HS-5 (cell line): ENCODE measurements around the gene LRAT.
"Not testable (repeated sequence)": the region's sequence is repeated elsewhere in the genome, so short reads cannot be mapped to it uniquely, and the experiment has no call there.

Experiments
- DNase-seq: peaks from one replicate; pipeline ENCODE4 v3.0.0-alpha.2; 2012; ENCODE audit warnings: low read depth

The LRAT gene

GRCh38 chr4:154743683-154744340, at the start of gene LRAT:
TSS of gene LRAT (plus strand) at chr4:154744000. CDS start at chr4:154744327, 327 bp downstream.
- DNase-seq = no peak

GRCh38 chr4:154707877-154708276, 35.9 kb upstream of the LRAT start:
- no peak for DNase-seq

- DNase-seq = no peak
Observed at GRCh38 chr4:154709550-154709949, 34.2 kb upstream of the LRAT start.

- DNase-seq = no peak
Observed at GRCh38 chr4:154711522-154711921, 32.3 kb upstream of the LRAT start.

GRCh38 chr4:154714339-154715040, 29.3 kb upstream of the LRAT start:
- DNase-seq = no peak

- DNase-seq = no peak
Observed at GRCh38 chr4:154719087-154719486, 24.7 kb upstream of the LRAT start.

- DNase-seq = no peak
Observed at GRCh38 chr4:154720123-154720522, 23.7 kb upstream of the LRAT start.

GRCh38 chr4:154720618-154721267, 23.1 kb upstream of the LRAT start:
- no peak for DNase-seq

- no peak for DNase-seq
Observed at GRCh38 chr4:154722262-154722661, 21.5 kb upstream of the LRAT start.

- DNase-seq = not testable (repeated sequence)
Observed at GRCh38 chr4:154723601-154724000, 20.2 kb upstream of the LRAT start.

GRCh38 chr4:154727540-154727939, 16.3 kb upstream of the LRAT start:
- DNase-seq = no peak

GRCh38 chr4:154731756-154732155, 12.0 kb upstream of the LRAT start:
- DNase-seq = no peak

GRCh38 chr4:154732669-154733068, 11.1 kb upstream of the LRAT start:
- DNase-seq = no peak

- no peak for DNase-seq
Observed at GRCh38 chr4:154736770-154737169, 7.0 kb upstream of the LRAT start.

GRCh38 chr4:154738426-154738825, 5.4 kb upstream of the LRAT start:
- no peak for DNase-seq

- no peak for DNase-seq
Observed at GRCh38 chr4:154739111-154739510, 4.7 kb upstream of the LRAT start.

GRCh38 chr4:154740462-154740861, 3.3 kb upstream of the LRAT start:
- DNase-seq = no peak

GRCh38 chr4:154741131-154741665, 2.6 kb upstream of the LRAT start:
- no peak for DNase-seq

- DNase-seq = no peak
Observed at GRCh38 chr4:154741922-154742850, 1.6 kb upstream of the LRAT start.

GRCh38 chr4:154744341-154744926, 634 bp downstream of the LRAT start:
- DNase-seq = no peak

GRCh38 chr4:154757713-154758112, 13.9 kb downstream of the LRAT start:
- no peak for DNase-seq

- no peak for DNase-seq
Observed at GRCh38 chr4:154760895-154761294, 17.1 kb downstream of the LRAT start.
